ENCODE measurements around the gene GRIN2A.

Gene GRIN2A

DNA sequence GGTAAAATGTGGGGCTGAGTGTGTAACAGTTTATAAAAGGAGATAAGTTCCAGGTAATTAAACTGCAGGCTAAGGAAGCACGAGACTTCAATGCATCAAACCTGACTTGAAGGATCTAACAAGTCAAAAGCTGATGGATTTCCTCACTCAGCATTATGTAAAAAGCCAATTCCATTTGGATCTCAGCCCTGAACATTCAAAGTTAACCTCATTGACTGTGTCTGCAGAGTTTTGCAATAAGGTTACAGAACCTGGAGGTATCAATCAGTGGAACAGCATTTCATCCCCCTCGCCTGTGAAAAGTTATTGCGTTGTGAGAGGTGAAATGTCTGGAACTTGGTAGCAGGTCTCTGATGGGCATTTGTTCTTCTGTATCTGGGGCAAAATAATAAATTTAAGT lies 317.8 kb downstream of the GRIN2A start:
- Histone ChIP-seq H2BK5ac (ENCODE audit: low read length) (no peak overlapping the region), H2BK120ac (ENCODE audit: low read depth, low read length) (no peak overlapping the region), H4K5ac (ENCODE audit: low read length) (no peak overlapping the region), H2AK5ac (ENCODE audit: low read length) (no peak overlapping the region), H3K27me3 (ENCODE audit: insufficient read depth, low read length, poor library complexity) (no peaks in the 10 kb centered on the region), H3K18ac (ENCODE audit: low read length) (no peak overlapping the region), H2BK15ac (replicated peaks; ENCODE audit: low read depth) (no peak overlapping the region), H4K8ac (ENCODE audit: low read depth, low read length) (no peak overlapping the region), H3K4me2 (ENCODE audit: low read length) (no peak overlapping the region), H3K27ac (ENCODE audit: low read depth, low read length) (no peak overlapping the region), H3K4me3 (ENCODE audit: low read length) (no peak overlapping the region), H3K23ac (ENCODE audit: low read length) (no peak overlapping the region), H3K56ac (ENCODE audit: low read length) (no peak overlapping the region), H3K79me2 (ENCODE audit: control insufficient read depth, insufficient read depth, low read length) (no peaks in the 10 kb centered on the region), H3K79me1 (ENCODE audit: low read length) (no peaks in the 10 kb centered on the region), H3K9ac (ENCODE audit: low read length) (no peak overlapping the region), H3K36me3 (ENCODE audit: control insufficient read depth, insufficient read depth, low read length) (no peaks in the 10 kb centered on the region), H3K4ac (ENCODE audit: low read depth, low read length) (no peak overlapping the region), H3K4me1 (ENCODE audit: control insufficient read depth, low read depth, low read length) (no peaks in the 10 kb centered on the region)
- no CpG with 5 or more reads among the region's 3 CpGs for WGBS (ENCODE audit: extremely low coverage, insufficient coverage, low lambda C conversion rate)
- DNase-seq: no peak

DNA sequence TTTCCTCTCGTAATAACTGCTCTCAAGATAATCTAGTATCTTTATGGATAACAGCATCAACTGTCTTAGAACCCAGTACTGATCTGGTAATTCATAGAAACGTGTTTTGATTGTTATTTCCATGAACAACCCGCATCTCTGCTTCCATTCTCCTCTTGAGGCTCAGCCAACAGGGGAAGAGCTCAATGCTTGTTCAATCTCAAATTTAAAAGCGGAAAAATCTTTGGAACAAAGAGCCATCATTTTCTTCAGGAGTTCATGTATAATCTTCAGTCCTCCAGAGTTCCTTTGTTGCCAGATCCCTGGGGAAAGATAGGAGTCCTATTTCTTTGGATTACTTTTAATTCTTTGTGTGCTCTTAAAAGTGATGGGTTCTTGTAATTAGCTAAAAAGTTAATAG lies 319.9 kb downstream of the GRIN2A start:
- WGBS (ENCODE audit: extremely low coverage, insufficient coverage, low lambda C conversion rate): no CpG with 5 or more reads among the region's 4 CpGs
- H3K9ac ChIP-seq (ENCODE audit: low read length): no peak overlapping the region
- no peak overlapping the region for H3K18ac ChIP-seq (ENCODE audit: low read length)
- no peak overlapping the region for H2BK5ac ChIP-seq (ENCODE audit: low read length)
- no peak overlapping the region for H3K4ac ChIP-seq (ENCODE audit: low read depth, low read length)
- no peak overlapping the region for H2BK15ac ChIP-seq (replicated peaks; ENCODE audit: low read depth)
- H3K79me2 ChIP-seq (ENCODE audit: control insufficient read depth, insufficient read depth, low read length): no peaks in the 10 kb centered on the region
- H3K56ac ChIP-seq (ENCODE audit: low read length): no peak overlapping the region
- no peak for DNase-seq
- H4K5ac ChIP-seq (ENCODE audit: low read length): no peak overlapping the region
- H2AK5ac ChIP-seq (ENCODE audit: low read length): no peak overlapping the region
- H3K4me1 ChIP-seq (ENCODE audit: control insufficient read depth, low read depth, low read length): no peaks in the 10 kb centered on the region
- H3K4me3 ChIP-seq (ENCODE audit: low read length): no peak overlapping the region
- H4K8ac ChIP-seq (ENCODE audit: low read depth, low read length): no peak overlapping the region
- H3K4me2 ChIP-seq (ENCODE audit: low read length): no peak overlapping the region
- no peak overlapping the region for H2BK120ac ChIP-seq (ENCODE audit: low read depth, low read length)
- H3K36me3 ChIP-seq (ENCODE audit: control insufficient read depth, insufficient read depth, low read length): no peaks in the 10 kb centered on the region
- no peak overlapping the region for H3K27ac ChIP-seq (ENCODE audit: low read depth, low read length)
- no peak overlapping the region for H3K23ac ChIP-seq (ENCODE audit: low read length)
- no peaks in the 10 kb centered on the region for H3K79me1 ChIP-seq (ENCODE audit: low read length)
- no peaks in the 10 kb centered on the region for H3K27me3 ChIP-seq (ENCODE audit: insufficient read depth, low read length, poor library complexity)

DNA sequence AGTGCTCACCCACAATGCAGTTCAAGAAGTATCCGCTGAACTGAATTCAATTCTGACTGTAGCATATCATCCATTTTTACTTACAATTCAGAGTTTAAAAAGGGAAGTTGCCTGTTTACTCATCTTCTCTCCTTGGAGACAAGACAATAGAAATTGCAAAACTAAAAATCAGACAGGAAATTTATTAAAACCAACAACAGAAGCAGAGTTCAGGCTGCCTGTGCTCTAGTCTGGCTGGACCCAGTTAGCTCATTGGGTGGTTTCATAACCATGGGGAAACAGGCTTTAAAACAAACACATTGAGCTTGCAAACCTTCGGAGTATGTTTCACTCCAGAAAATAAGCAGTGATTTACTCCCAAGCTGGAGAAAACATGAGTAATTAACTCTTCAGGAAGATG lies 321.4 kb downstream of the GRIN2A start:
- DNase-seq: no peak
- Histone ChIP-seq H3K27me3 (ENCODE audit: insufficient read depth, low read length, poor library complexity) (no peaks in the 10 kb centered on the region), H3K4me3 (ENCODE audit: low read length) (no peak overlapping the region), H3K4me2 (ENCODE audit: low read length) (no peak overlapping the region), H3K27ac (ENCODE audit: low read depth, low read length) (no peak overlapping the region), H3K18ac (ENCODE audit: low read length) (no peak overlapping the region), H3K9ac (ENCODE audit: low read length) (no peak overlapping the region), H2BK5ac (ENCODE audit: low read length) (no peak overlapping the region), H3K4me1 (ENCODE audit: control insufficient read depth, low read depth, low read length) (no peaks in the 10 kb centered on the region), H2AK5ac (ENCODE audit: low read length) (no peak overlapping the region), H3K4ac (ENCODE audit: low read depth, low read length) (no peak overlapping the region), H3K36me3 (ENCODE audit: control insufficient read depth, insufficient read depth, low read length) (no peaks in the 10 kb centered on the region), H2BK15ac (replicated peaks; ENCODE audit: low read depth) (no peak overlapping the region), H3K23ac (ENCODE audit: low read length) (no peak overlapping the region), H4K8ac (ENCODE audit: low read depth, low read length) (no peak overlapping the region), H3K79me2 (ENCODE audit: control insufficient read depth, insufficient read depth, low read length) (no peaks in the 10 kb centered on the region), H3K79me1 (ENCODE audit: low read length) (no peaks in the 10 kb centered on the region), H3K56ac (ENCODE audit: low read length) (no peak overlapping the region), H2BK120ac (ENCODE audit: low read depth, low read length) (no peak overlapping the region), H4K5ac (ENCODE audit: low read length) (no peak overlapping the region)
- WGBS (ENCODE audit: extremely low coverage, insufficient coverage, low lambda C conversion rate): no CpG with 5 or more reads among the region's 2 CpGs

DNA sequence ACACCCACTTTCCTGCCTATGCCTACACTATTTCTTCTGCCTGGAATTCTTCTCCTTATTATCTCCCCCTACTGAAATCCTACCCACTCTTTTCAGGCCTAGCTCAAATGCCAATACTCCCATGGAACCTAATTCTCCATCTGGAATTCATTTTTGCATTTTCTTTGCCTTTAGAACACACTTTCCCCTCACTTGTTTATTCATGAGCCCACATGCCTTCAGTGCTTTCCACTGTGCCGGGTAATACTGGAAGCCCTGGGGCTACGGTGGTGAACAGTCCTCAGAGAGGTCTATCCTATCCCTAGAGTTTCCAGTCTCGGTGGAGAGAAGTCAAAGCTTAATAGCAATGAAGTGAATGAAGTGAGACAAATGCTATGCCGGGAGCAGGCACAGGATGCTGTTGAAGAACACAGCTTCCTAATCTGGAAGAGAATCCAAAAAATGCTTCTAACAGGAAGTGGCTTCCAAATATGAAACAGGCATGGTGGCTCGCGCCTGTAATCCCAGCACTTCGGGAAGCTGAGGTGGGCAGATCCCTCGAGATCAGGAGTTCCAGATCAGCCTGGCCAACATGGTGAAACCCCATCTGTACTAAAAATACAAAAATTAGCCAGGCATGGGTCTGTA lies 322.4 kb downstream of the GRIN2A start:
- Histone ChIP-seq H3K4me3 (ENCODE audit: low read length) (no peak overlapping the region), H3K36me3 (ENCODE audit: control insufficient read depth, insufficient read depth, low read length) (no peaks in the 10 kb centered on the region), H3K23ac (ENCODE audit: low read length) (no peak overlapping the region), H3K18ac (ENCODE audit: low read length) (no peak overlapping the region), H2AK5ac (ENCODE audit: low read length) (no peak overlapping the region), H3K27ac (ENCODE audit: low read depth, low read length) (no peak overlapping the region), H2BK5ac (ENCODE audit: low read length) (no peak overlapping the region), H3K56ac (ENCODE audit: low read length) (no peak overlapping the region), H2BK120ac (ENCODE audit: low read depth, low read length) (no peak overlapping the region), H3K27me3 (ENCODE audit: insufficient read depth, low read length, poor library complexity) (no peaks in the 10 kb centered on the region), H3K4me2 (ENCODE audit: low read length) (no peak overlapping the region), H4K5ac (ENCODE audit: low read length) (no peak overlapping the region), H3K9ac (ENCODE audit: low read length) (no peak overlapping the region), H3K4ac (ENCODE audit: low read depth, low read length) (no peak overlapping the region), H3K79me2 (ENCODE audit: control insufficient read depth, insufficient read depth, low read length) (no peaks in the 10 kb centered on the region), H4K8ac (ENCODE audit: low read depth, low read length) (no peak overlapping the region), H3K4me1 (ENCODE audit: control insufficient read depth, low read depth, low read length) (no peaks in the 10 kb centered on the region), H2BK15ac (replicated peaks; ENCODE audit: low read depth) (no peak overlapping the region), H3K79me1 (ENCODE audit: low read length) (no peaks in the 10 kb centered on the region)
- WGBS (ENCODE audit: extremely low coverage, insufficient coverage, low lambda C conversion rate): no CpG with 5 or more reads among the region's 8 CpGs
- DNase-seq: no peak

DNA sequence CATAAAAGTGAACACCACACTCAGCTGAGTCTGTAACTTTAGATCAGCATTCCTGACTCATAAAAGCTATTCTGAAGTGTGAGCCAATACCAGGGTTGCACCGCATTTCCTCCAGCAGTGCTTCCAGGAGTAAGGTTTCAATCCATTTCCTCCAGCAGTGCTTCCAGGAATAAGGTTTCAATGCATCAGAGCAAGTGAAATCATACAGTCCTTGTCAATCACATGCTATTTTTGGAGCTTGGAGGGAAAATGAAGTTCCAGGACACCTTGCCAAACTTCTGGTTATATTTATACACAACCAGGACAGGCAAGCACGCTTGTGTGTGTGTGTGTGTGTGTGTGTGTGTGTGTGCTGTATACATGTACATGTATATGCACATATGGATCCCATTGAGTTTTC lies 327.6 kb downstream of the GRIN2A start:
- Histone ChIP-seq H2AK5ac (ENCODE audit: low read length) (no peak overlapping the region), H4K5ac (ENCODE audit: low read length) (no peak overlapping the region), H3K9ac (ENCODE audit: low read length) (no peak overlapping the region), H3K23ac (ENCODE audit: low read length) (no peak overlapping the region), H3K4ac (ENCODE audit: low read depth, low read length) (no peak overlapping the region), H2BK120ac (ENCODE audit: low read depth, low read length) (no peak overlapping the region), H3K27me3 (ENCODE audit: insufficient read depth, low read length, poor library complexity) (no peaks in the 10 kb centered on the region), H3K79me1 (ENCODE audit: low read length) (no peaks in the 10 kb centered on the region), H3K4me1 (ENCODE audit: control insufficient read depth, low read depth, low read length) (no peaks in the 10 kb centered on the region), H3K4me3 (ENCODE audit: low read length) (no peak overlapping the region), H3K56ac (ENCODE audit: low read length) (no peak overlapping the region), H3K36me3 (ENCODE audit: control insufficient read depth, insufficient read depth, low read length) (no peaks in the 10 kb centered on the region), H3K27ac (ENCODE audit: low read depth, low read length) (no peak overlapping the region), H2BK15ac (replicated peaks; ENCODE audit: low read depth) (no peak overlapping the region), H3K4me2 (ENCODE audit: low read length) (no peak overlapping the region), H3K79me2 (ENCODE audit: control insufficient read depth, insufficient read depth, low read length) (no peaks in the 10 kb centered on the region), H4K8ac (ENCODE audit: low read depth, low read length) (no peak overlapping the region), H3K18ac (ENCODE audit: low read length) (no peak overlapping the region), H2BK5ac (ENCODE audit: low read length) (no peak overlapping the region)
- no CpG with 5 or more reads among the region's 2 CpGs for WGBS (ENCODE audit: extremely low coverage, insufficient coverage, low lambda C conversion rate)
- DNase-seq: no peak

DNA sequence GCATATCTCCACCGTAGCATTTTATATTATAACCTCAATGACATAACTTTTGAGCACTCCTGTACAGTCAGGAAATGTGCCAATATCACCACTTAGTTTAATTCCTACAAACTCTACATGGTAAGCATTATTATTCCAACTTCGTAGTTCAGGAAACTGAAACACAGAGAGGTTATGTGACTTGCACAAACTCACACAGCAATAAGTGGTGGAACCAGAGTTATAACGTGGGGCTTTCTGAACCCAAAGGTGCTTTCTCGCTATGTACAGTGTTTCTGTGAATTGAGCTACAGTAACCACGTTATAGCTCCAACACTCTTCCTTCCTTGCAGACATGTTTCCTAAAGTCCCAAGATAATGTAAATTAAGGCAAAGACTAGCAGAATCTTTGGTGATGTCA lies 330.2 kb downstream of the GRIN2A start:
- Histone ChIP-seq H3K4me1 (ENCODE audit: control insufficient read depth, low read depth, low read length) (no peaks in the 10 kb centered on the region), H3K4ac (ENCODE audit: low read depth, low read length) (no peak overlapping the region), H3K27me3 (ENCODE audit: insufficient read depth, low read length, poor library complexity) (no peaks in the 10 kb centered on the region), H4K5ac (ENCODE audit: low read length) (no peak overlapping the region), H3K56ac (ENCODE audit: low read length) (no peak overlapping the region), H2AK5ac (ENCODE audit: low read length) (no peak overlapping the region), H3K23ac (ENCODE audit: low read length) (no peak overlapping the region), H3K4me3 (ENCODE audit: low read length) (no peak overlapping the region), H2BK15ac (replicated peaks; ENCODE audit: low read depth) (no peak overlapping the region), H2BK120ac (ENCODE audit: low read depth, low read length) (no peak overlapping the region), H3K27ac (ENCODE audit: low read depth, low read length) (no peak overlapping the region), H4K8ac (ENCODE audit: low read depth, low read length) (no peak overlapping the region), H3K79me2 (ENCODE audit: control insufficient read depth, insufficient read depth, low read length) (no peaks in the 10 kb centered on the region), H3K9ac (ENCODE audit: low read length) (no peak overlapping the region), H3K36me3 (ENCODE audit: control insufficient read depth, insufficient read depth, low read length) (no peaks in the 10 kb centered on the region), H3K4me2 (ENCODE audit: low read length) (no peak overlapping the region), H3K79me1 (ENCODE audit: low read length) (no peaks in the 10 kb centered on the region), H3K18ac (ENCODE audit: low read length) (no peak overlapping the region), H2BK5ac (ENCODE audit: low read length) (no peak overlapping the region)
- DNase-seq: no peak
- WGBS (ENCODE audit: extremely low coverage, insufficient coverage, low lambda C conversion rate): no CpG with 5 or more reads among the region's 5 CpGs
